Tongue (tissue), 2 donors: Measurements from ENCODE around the gene TECPR1. TPM values are rescaled to one million over a fixed set of nuclear protein-coding genes. Genes with fewer than 3 reads are reported as not detected.

Source experiments
- DNase-seq: peaks from one replicate; pipeline ENCODE4 v3.0.0-alpha.2; 2015
- total RNA-seq: library from RNA; depleted of rRNA; stranded (reverse); fragments of >200 nt; gene quantifications from one replicate; pipeline ENCODE4 v1.2.3, GENCODE V29; 2014

Gene TECPR1
- total RNA-seq, 1 donor from 2014 or later: 42.3 TPM

GRCh38 chr7:98242934-98243333 lies 9.1 kb downstream of the TECPR1 start:
- no peak for DNase-seq

GRCh38 chr7:98242342-98242741 lies 9.7 kb downstream of the TECPR1 start:
- DNase-seq: no peak

GRCh38 chr7:98241674-98242241 lies 10.3 kb downstream of the TECPR1 start:
- no peak for DNase-seq

- peak; percentile 39 for DNase-seq
Measured at GRCh38 chr7:98240961-98241673, 10.9 kb downstream of the TECPR1 start.

DNA sequence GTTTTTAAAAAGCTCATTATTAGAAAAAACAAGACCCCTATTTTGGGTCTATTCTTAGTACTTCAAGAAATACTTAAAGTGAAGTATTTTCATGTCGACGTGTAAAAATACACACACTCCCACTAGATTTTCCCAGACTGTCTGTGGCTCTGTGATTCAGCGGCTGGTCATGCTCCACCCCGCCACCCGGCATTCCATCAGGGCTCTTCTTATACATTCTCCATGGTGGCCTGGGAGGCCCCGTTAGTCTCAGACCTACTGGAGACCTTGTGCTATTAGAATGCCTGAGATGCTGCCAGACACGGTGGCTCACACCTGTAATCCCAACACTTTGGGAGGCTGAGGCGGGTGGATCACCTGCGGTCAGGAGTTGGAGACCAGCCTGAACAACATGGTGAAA lies 13.1 kb downstream of the TECPR1 start:
- no peak for DNase-seq

DNA sequence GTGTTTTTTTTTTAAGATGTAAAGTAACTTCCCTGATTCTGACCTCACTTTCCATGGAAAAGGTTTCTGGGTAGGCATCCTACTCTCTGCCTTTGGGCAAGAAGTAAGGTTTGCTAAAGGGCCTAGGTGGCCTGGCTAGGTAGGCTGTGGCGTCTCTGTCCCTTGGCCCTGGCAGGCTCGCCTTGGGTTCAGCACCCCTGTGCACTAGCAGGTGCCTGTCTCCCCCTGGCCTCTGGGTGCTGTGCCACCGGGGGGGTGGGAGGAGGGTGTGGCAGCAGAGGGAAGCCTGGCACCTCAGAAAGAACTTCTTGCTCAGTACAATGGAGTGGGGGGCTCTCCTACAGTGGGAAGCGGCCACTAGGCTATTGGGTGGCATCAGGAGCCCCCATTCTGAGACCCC lies 14.0 kb downstream of the TECPR1 start:
- DNase-seq: no peak

- DNase-seq: no peak
Measured at GRCh38 chr7:98236355-98237185, 15.5 kb downstream of the TECPR1 start.

DNA sequence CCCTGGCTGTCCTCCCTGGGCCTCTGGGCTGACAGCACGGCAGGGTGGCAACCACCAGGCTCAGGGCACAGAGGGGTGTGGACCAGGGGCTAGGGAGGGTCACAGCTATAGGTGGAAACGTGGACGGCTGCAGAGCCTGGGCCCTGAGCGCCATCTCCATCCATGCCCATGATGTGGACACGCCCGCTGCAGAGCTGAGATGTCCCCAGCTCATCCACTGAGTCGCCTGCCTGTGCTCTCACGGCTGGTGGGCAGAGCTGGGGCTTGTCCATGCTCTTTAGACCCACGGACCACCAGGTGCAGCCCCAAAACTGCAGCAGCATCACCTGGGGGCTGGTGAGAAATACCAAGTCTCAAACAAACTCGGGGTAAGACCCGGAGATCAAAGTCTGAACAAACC lies 16.1 kb downstream of the TECPR1 start:
- no peak for DNase-seq

- no peak for DNase-seq
Measured at GRCh38 chr7:98234429-98235147, 17.4 kb downstream of the TECPR1 start.

GRCh38 chr7:98233219-98234070 lies 18.6 kb downstream of the TECPR1 start:
- no peak for DNase-seq

DNA sequence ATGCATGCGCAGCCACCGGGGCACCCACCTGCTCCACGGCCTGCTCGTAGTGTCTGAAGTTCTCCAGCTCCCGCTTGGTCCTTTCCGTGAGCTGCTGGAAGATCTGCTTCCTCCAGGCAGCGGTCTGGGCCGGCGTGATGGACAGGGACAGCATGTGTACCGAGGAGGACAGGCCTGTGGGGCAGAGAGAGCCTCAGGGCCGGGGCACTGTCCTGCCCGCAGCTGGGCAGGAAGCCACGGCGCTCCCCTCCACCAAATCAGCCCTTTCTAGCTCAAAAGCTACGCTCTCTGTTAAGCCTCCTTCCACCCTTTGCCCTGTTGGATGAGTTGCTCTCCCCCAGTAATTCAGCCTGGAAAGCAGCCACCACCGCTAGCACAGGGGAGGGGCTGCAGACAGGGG lies 19.2 kb downstream of the TECPR1 start:
- no peak for DNase-seq

- DNase-seq: no peak
Measured at GRCh38 chr7:98232263-98232585, 19.8 kb downstream of the TECPR1 start.

- no peak for DNase-seq
Measured at GRCh38 chr7:98231493-98232262, 20.4 kb downstream of the TECPR1 start.

DNA sequence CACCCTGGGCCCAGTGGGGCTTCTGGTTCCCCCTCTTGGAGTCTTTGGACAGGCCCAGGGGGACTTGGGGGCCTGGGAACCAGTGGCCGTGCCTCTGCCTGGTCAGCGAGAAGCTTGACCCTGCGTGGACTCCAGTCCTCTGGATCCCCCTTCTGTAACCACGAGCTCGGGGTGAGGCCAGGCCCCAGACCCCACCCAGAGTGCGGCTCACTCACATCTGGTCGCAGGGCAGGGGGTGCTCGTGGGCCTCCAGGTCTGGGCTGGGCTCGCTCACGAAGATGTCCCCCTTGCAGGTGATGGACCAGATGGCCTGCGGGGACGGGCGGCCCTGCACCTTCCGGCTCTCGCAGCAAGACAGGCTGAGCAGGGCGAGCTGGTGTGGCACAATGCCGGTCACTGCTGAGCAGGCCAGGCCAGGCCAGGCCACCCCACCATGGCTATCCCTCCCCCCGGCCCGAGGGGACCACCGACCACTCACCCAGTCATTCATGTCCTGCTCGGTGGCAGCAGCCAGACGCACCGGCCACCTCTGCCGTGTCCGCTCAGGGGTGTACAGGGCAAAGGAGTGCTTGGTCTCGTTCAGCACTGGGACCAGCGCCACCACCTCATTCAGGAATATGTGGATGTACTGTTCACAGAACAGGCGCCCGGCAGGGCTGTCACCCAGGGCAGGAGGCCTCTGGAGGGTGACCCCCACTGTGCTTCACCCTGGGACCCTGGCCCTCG lies 21.1 kb downstream of the TECPR1 start:
- no peak for DNase-seq

DNA sequence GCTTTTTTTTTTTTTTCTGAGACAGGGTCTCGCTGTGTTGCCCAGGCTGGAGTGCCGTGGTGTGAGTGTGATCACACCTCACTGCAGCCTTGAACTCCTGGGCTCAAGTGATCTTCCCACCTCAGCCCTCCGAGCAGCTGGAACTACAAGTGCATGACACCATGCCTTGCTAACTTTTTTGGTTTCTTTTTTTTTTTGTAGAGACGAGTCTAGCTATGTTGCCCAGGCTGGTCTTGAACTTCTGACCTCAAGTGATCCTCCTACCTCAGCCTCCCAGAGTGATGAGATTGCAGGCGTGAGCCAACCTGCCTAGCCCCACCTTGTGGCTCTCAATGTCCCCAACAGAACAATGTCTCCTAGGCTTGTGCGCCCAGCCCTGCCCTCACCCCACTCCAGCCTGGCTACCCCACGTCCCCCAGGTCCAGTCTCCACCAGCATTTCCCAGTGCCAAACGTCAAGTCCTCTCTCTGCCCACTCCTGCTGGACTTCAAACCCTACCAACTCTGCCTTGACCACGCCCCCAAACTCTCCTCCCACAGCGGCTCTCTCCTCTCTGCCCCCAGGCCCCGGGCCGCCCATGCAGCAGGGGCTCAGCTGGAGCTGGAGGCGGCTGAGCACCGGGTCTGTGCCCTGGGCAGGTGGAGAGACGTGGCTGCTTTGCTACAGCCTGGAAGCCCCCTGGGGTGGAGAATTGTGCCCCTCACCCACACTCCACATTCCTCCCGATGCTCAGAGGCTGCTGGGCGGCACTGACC lies 21.9 kb downstream of the TECPR1 start:
- DNase-seq: no peak

- peak; percentile 65 for DNase-seq
Measured at GRCh38 chr7:98229441-98229840, 22.6 kb downstream of the TECPR1 start.

DNA sequence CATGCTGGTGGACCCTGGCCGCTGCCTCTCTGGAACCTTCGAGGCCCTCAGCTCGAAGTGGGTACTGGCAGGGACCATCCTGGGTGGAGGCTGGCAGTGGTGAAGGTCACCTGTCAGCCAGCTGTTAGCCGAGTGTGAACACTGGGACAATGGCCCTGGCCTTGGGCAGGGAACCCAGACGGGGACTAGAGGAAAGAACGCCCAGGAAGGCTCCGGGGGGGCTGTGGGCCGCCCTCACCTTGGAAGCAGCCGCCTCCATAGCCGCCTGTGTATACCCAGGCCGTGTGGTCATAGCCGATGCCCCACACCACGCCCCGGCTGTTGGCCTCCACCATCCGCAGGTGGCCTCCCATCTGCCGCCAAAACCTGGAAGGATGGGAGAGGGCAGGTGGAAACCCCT lies 23.2 kb downstream of the TECPR1 start:
- no peak for DNase-seq

DNA sequence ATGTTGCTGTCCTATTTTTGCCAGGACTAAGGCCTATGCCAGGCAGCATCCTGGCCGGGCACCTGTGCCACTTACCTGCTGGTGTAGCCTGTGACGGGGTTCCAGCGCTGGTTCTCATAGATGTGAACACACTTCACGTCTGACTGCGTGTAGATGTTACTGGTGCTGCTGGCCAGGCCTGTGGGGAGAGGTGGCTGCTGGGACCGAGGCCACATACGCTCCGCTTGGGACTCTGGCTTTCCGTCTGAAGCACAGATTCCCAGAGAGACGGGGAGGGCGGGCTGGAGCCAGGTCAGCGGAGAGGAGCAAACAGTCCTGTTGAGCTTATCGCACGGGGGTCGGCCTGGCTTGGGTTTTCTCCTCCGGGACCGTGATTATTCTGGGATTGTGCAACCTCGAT lies 24.1 kb downstream of the TECPR1 start:
- DNase-seq: no peak

DNA sequence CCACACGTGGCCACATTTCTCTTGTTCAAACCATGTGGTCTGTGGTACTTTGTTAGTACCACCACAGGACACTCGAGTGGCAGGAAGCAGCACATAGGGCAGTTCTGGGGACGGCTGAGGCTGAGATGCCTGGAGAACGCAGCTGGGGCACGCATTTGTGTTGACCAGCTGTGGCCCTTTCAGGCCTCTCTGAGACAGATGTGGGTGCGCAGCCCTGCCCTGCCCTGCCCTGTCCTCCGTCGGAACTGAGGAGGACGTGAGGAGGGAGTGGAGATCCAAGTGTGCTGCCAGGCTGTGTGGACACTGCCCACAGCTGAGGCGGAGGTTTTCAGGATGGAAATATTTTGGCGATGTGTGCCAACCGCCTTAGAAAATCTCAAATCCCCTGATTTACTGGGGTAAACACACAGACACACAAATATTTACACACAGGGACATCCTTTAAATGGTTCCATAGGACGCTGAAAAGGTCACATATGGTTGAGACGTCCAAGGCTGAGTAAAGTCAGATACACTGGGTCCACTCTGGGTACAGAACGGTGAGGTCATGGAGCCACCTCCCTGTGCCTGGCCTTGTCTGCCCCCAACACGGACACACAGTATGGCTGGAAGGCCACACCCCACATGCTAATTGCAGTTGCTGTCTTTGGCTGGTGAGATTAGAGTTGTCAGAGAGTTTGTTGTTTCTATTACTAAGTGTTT lies 26.0 kb downstream of the TECPR1 start:
- no peak for DNase-seq
